ENCODE data around the gene STATH. TPM values are rescaled to one million over a fixed set of nuclear protein-coding genes. Genes with fewer than 3 reads are reported as not detected.

The STATH gene
- total and polyA plus RNA-seq, 2 experiments from 2014 or later = not detected

- DNase-seq = no peak
- no peak overlapping the region for H3K4me2 ChIP-seq (ENCODE audit: unreplicated experiment)
- no peaks in the 10 kb centered on the region for H3K79me2 ChIP-seq (ENCODE audit: insufficient read depth)
- H3K9me3 ChIP-seq (ENCODE audit: low read depth) = no peaks in the 10 kb centered on the region
- no peak overlapping the region for H2AFZ ChIP-seq
- H3K9me2 ChIP-seq (ENCODE audit: insufficient read depth) = no peaks in the 10 kb centered on the region
- no peak overlapping the region for H3K4me3 ChIP-seq
- no peak overlapping the region for H3K9ac ChIP-seq
- H4K20me1 ChIP-seq (ENCODE audit: insufficient read depth) = no peaks in the 10 kb centered on the region
- no peaks in the 10 kb centered on the region for H3K27me3 ChIP-seq (replicated peaks; ENCODE audit: insufficient read depth)
- in situ Hi-C loops (cut with MboI) = no loop called here
- no peaks in the 10 kb centered on the region for H3F3A ChIP-seq (ENCODE audit: insufficient read depth)
- TF ChIP-seq EZH2phosphoT487 (IDR thresholded peaks at IDR 0.05; ENCODE audit: insufficient read depth, low read depth) (no peak), EZH2 (IDR thresholded peaks at IDR 0.05; ENCODE audit: insufficient read depth, poor library complexity, severe bottlenecking) (no peak)
- no peak overlapping the region for H3K27ac ChIP-seq
- 0 to 2% methylated on average over 1 of the region's 1 CpG for WGBS, 2 experiments (ENCODE audit: low coverage in 1 of 2, low lambda C conversion rate in 2 of 2, missing lambda C conversion rate in 2 of 2)
- no peaks in the 10 kb centered on the region for H3K4me1 ChIP-seq (ENCODE audit: insufficient read depth)
- H3K36me3 ChIP-seq (ENCODE audit: low read depth) = no peaks in the 10 kb centered on the region
Observed at GRCh38 chr4:69970071-69970470, 25.7 kb upstream of the STATH start.

DNA sequence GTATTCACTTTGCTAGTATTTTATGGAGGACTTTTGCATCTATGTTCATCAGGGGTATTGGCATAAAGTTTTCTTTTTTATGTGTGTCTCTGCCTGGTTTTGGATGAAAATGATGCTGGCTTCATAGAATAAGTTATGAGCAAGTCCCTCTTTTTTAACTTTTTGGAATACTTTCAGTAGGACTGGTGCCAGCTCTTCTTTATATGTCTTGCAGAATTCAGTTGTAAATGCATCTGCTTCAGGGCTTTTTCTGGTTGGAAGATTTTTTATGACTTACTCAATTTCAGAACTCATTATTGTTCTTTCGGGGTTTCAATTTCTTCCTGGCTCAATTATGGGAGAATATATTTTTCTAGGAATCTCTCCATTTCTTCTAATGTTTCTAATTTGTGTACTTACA is 21.1 kb upstream of the STATH start:
- no peak overlapping the region for H3K4me3 ChIP-seq
- no peaks in the 10 kb centered on the region for H3K79me2 ChIP-seq (ENCODE audit: insufficient read depth)
- H3F3A ChIP-seq (ENCODE audit: insufficient read depth) = no peaks in the 10 kb centered on the region
- no peak overlapping the region for H2AFZ ChIP-seq
- no peaks in the 10 kb centered on the region for H3K27me3 ChIP-seq (replicated peaks; ENCODE audit: insufficient read depth)
- H3K4me2 ChIP-seq (ENCODE audit: unreplicated experiment) = no peak overlapping the region
- no peaks in the 10 kb centered on the region for H3K9me3 ChIP-seq (ENCODE audit: low read depth)
- no peaks in the 10 kb centered on the region for H3K36me3 ChIP-seq (ENCODE audit: low read depth)
- in situ Hi-C loops (cut with MboI) = no loop called here
- no peak for TF ChIP-seq EZH2phosphoT487 (IDR thresholded peaks at IDR 0.05; ENCODE audit: insufficient read depth, low read depth)
- no peak for TF ChIP-seq EZH2 (IDR thresholded peaks at IDR 0.05; ENCODE audit: insufficient read depth, poor library complexity, severe bottlenecking)
- 2 to 4% methylated on average over 1 of the region's 1 CpG for WGBS, 2 experiments (ENCODE audit: low coverage in 1 of 2, low lambda C conversion rate in 2 of 2, missing lambda C conversion rate in 2 of 2)
- H4K20me1 ChIP-seq (ENCODE audit: insufficient read depth) = no peaks in the 10 kb centered on the region
- H3K9ac ChIP-seq = no peak overlapping the region
- DNase-seq = no peak
- H3K4me1 ChIP-seq (ENCODE audit: insufficient read depth) = no peaks in the 10 kb centered on the region
- no peaks in the 10 kb centered on the region for H3K9me2 ChIP-seq (ENCODE audit: insufficient read depth)
- H3K27ac ChIP-seq = no peak overlapping the region

DNA sequence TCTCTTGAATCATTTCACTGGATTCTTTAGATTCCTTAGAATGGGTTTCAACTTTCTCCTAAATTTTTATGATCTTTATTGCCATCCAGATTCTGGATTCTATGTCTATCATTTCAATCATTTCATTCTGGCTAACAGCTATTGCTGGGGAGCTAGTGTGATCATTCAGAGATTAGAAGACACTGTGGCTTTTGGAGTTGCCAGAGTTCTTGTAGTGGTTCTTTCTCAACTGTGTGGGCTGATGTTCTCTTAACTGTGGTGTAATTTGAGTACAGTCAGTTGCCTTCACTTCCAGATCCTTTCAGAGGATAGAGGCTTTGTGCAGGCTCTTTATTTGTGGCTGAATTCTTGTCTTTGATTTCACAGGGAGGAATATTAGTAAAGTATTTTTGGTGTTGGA is 18.2 kb upstream of the STATH start:
- Histone ChIP-seq H3K9me2 (ENCODE audit: insufficient read depth) (no peaks in the 10 kb centered on the region), H3K9me3 (ENCODE audit: low read depth) (no peaks in the 10 kb centered on the region), H3K4me2 (ENCODE audit: unreplicated experiment) (no peak overlapping the region), H3K36me3 (ENCODE audit: low read depth) (no peaks in the 10 kb centered on the region), H4K20me1 (ENCODE audit: insufficient read depth) (no peaks in the 10 kb centered on the region), H3K9ac (no peak overlapping the region), H3K27ac (no peak overlapping the region), H3K79me2 (ENCODE audit: insufficient read depth) (no peaks in the 10 kb centered on the region), H3K4me1 (ENCODE audit: insufficient read depth) (no peaks in the 10 kb centered on the region), H2AFZ (no peak overlapping the region), H3K4me3 (no peak overlapping the region), H3F3A (ENCODE audit: insufficient read depth) (no peaks in the 10 kb centered on the region), H3K27me3 (replicated peaks; ENCODE audit: insufficient read depth) (no peaks in the 10 kb centered on the region)
- in situ Hi-C loops (cut with MboI) = no loop called here
- TF ChIP-seq EZH2phosphoT487 (IDR thresholded peaks at IDR 0.05; ENCODE audit: insufficient read depth, low read depth) (no peak), EZH2 (IDR thresholded peaks at IDR 0.05; ENCODE audit: insufficient read depth, poor library complexity, severe bottlenecking) (no peak)
- DNase-seq = peak; percentile 21

- Histone ChIP-seq H3K9me3 (ENCODE audit: low read depth) (no peaks in the 10 kb centered on the region), H3K9me2 (ENCODE audit: insufficient read depth) (no peaks in the 10 kb centered on the region), H4K20me1 (ENCODE audit: insufficient read depth) (no peaks in the 10 kb centered on the region), H3K4me1 (ENCODE audit: insufficient read depth) (no peaks in the 10 kb centered on the region), H3K36me3 (ENCODE audit: low read depth) (no peaks in the 10 kb centered on the region), H3K27ac (no peak overlapping the region), H3K4me3 (no peak overlapping the region), H3K27me3 (replicated peaks; ENCODE audit: insufficient read depth) (no peaks in the 10 kb centered on the region), H2AFZ (no peak overlapping the region), H3F3A (ENCODE audit: insufficient read depth) (no peaks in the 10 kb centered on the region), H3K9ac (no peak overlapping the region), H3K79me2 (ENCODE audit: insufficient read depth) (no peaks in the 10 kb centered on the region), H3K4me2 (ENCODE audit: unreplicated experiment) (no peak overlapping the region)
- WGBS, 2 experiments (ENCODE audit: low coverage in 1 of 2, low lambda C conversion rate in 2 of 2, missing lambda C conversion rate in 2 of 2) = 38 to 44% methylated on average over 2 of the region's 2 CpGs
- no peak for DNase-seq
- in situ Hi-C loops (cut with MboI) = no loop called here
- TF ChIP-seq EZH2phosphoT487 (IDR thresholded peaks at IDR 0.05; ENCODE audit: insufficient read depth, low read depth) (no peak), EZH2 (IDR thresholded peaks at IDR 0.05; ENCODE audit: insufficient read depth, poor library complexity, severe bottlenecking) (no peak)
Observed at GRCh38 chr4:69984030-69984443, 11.7 kb upstream of the STATH start.

GRCh38 chr4:69986663-69987062 is 9.1 kb upstream of the STATH start:
- Histone ChIP-seq H3K4me2 (ENCODE audit: unreplicated experiment) (no peak overlapping the region), H3K9me2 (ENCODE audit: insufficient read depth) (no peaks in the 10 kb centered on the region), H3F3A (ENCODE audit: insufficient read depth) (no peaks in the 10 kb centered on the region), H4K20me1 (ENCODE audit: insufficient read depth) (no peaks in the 10 kb centered on the region), H3K9me3 (ENCODE audit: low read depth) (no peaks in the 10 kb centered on the region), H3K4me1 (ENCODE audit: insufficient read depth) (no peaks in the 10 kb centered on the region), H3K79me2 (ENCODE audit: insufficient read depth) (no peaks in the 10 kb centered on the region), H3K4me3 (no peak overlapping the region), H3K27me3 (replicated peaks; ENCODE audit: insufficient read depth) (no peaks in the 10 kb centered on the region), H3K9ac (no peak overlapping the region), H3K27ac (no peak overlapping the region), H2AFZ (no peak overlapping the region), H3K36me3 (ENCODE audit: low read depth) (no peaks in the 10 kb centered on the region)
- in situ Hi-C loops (cut with MboI) = no loop called here
- TF ChIP-seq EZH2phosphoT487 (IDR thresholded peaks at IDR 0.05; ENCODE audit: insufficient read depth, low read depth) (no peak), EZH2 (IDR thresholded peaks at IDR 0.05; ENCODE audit: insufficient read depth, poor library complexity, severe bottlenecking) (no peak)
- 57 to 63% methylated on average over 1 of the region's 1 CpG for WGBS, 2 experiments (ENCODE audit: low coverage in 1 of 2, low lambda C conversion rate in 2 of 2, missing lambda C conversion rate in 2 of 2)
- DNase-seq = no peak
